NCI-H524 (cell line): Measurements from ENCODE around the gene ACMSD.

Experiments used
- DNase-seq, 2 experiments: peaks; one replicate each; lab custom pipeline; 2025; lab: John Stamatoyannopoulos, UW

Gene ACMSD

DNA sequence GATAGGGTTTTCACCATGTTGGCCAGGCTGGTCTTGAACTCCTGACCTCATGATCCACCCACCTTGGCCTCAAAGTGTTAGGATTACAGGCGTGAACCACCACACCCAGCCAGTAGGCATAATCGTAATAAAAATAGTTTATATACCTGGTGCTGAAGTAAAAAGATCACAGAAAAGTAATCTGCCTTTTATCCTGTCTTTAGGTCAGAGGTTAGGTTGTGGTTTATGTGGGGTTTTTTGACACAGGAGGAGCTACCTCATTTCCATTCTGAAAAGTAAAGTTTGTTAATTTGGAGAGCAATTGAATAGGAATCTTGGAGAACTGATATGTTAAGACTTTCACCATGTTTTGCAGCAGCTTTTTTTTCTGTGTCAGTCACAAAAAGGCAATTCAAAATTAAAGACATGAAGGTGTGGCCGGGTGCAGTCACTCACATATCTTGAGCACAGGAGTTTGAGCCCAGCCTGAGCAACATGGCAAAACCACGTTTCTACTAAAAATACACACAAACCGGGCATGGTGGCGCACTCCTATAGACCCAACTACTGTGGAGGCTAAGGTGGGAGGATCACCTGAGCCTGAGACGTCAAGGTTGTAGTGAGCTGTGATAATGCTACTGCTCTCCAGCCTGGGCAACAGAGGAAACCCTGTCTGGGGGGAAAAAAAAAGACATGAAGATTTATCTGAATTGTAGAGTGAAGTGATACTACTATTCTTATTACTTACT is 111.7 kb downstream of the ACMSD start:
- no peak for DNase-seq

DNA sequence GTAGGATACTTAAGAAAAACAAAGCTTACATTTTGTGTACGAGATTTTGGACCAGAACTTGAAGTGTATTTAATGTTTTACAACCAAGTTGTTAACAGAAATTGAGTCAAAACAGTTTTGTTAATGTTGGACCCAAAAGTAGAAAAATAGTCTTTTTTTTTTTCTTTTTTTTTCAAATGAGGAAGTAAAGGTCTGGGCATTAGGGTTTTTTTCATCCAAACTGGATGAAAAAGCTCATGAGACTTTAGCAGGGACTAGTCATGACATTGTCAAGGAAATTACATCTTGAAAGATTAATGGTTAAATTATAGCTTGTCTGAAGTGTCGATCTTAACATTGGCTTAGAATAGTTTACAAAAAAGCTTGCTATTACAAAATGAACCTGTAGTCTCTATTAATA is 112.5 kb downstream of the ACMSD start:
- DNase-seq, result no peak
